Panc1 (cell line): Measurements from ENCODE around the gene CHRM4.

Experiments used
- CTCF ChIP-seq: fragments of 450-650 bp; IDR thresholded peaks from 2 replicates; pipeline ENCODE4 v1.5.1; 2017; ENCODE audit warnings: mild to moderate bottlenecking
- TCF7L2 ChIP-seq: IDR thresholded peaks from 2 replicates; pipeline ENCODE4 v1.6.1; 2011; ENCODE audit warnings: mild to moderate bottlenecking, low read depth, low read length, inconsistent platforms

- no peak for TF ChIP-seq CTCF
- TF ChIP-seq TCF7L2: no peak
Observed at GRCh38 chr11:46408407-46408986, 16.9 kb upstream of the CHRM4 start.
